Fibroblast of lung (primary cell): ENCODE results near the gene STOX2. TPM values are rescaled to one million over a fixed set of nuclear protein-coding genes. Genes with fewer than 3 reads are reported as not detected.

Experiments
- DNase-seq, 2 donors: peaks; one replicate each; pipeline versions ENCODE4 v3.0.0 to v3.0.0-alpha.2; 2010; ENCODE audit warnings: low read depth in 2 of 2
- H2AFZ ChIP-seq: 2 replicates; pipeline ENCODE4 v1.5.1; 2012; ENCODE audit warnings: low read length, control low read depth, inconsistent platforms
- H3K27ac ChIP-seq: 2 replicates; pipeline ENCODE4 v1.5.1; 2011; ENCODE audit warnings: low read length, control low read depth; ENCODE audit not compliant: insufficient read depth
- H3K27me3 ChIP-seq: 2 replicates; pipeline ENCODE4 v1.5.1; 2011; ENCODE audit warnings: mild to moderate bottlenecking, low read length; ENCODE audit not compliant: control insufficient read depth, insufficient read depth
- H3K36me3 ChIP-seq: 2 replicates; pipeline ENCODE4 v1.5.1; 2011; ENCODE audit warnings: low read length; ENCODE audit not compliant: control insufficient read depth, insufficient read depth
- H3K4me1 ChIP-seq: 2 replicates; pipeline ENCODE4 v1.5.1; 2011; ENCODE audit warnings: low read length; ENCODE audit not compliant: control insufficient read depth, insufficient read depth; ENCODE audit errors: extremely low read depth
- H3K4me2 ChIP-seq: 2 replicates; pipeline ENCODE4 v1.5.1; 2011; ENCODE audit warnings: low read length, control low read depth; ENCODE audit not compliant: insufficient read depth; ENCODE audit errors: extremely low read depth
- H3K4me3 ChIP-seq, 4 experiments: fragments of 200-600 bp in 1 of 4; sonication (generic) in 1 of 4; replicated peaks in 1 of 4; 2 replicates each; pipeline ENCODE4 v1.5.1; 2011 to 2016; ENCODE audit warnings: low read length in 4 of 4, low read depth in 3 of 4, mild to moderate bottlenecking in 3 of 4, control low read depth in 2 of 4, inconsistent platforms in 1 of 4, mixed read lengths in 1 of 4; ENCODE audit not compliant: insufficient read depth in 1 of 4; ENCODE audit errors: control extremely low read depth in 1 of 4
- H3K79me2 ChIP-seq: 2 replicates; pipeline ENCODE4 v1.5.1; 2012; ENCODE audit warnings: mild to moderate bottlenecking, low read length, inconsistent platforms; ENCODE audit not compliant: control insufficient read depth, insufficient read depth
- H3K9ac ChIP-seq: 2 replicates; pipeline ENCODE4 v1.5.1; 2011; ENCODE audit warnings: mild to moderate bottlenecking, low read length, control low read depth; ENCODE audit not compliant: insufficient read depth
- H3K9me3 ChIP-seq: 2 replicates; pipeline ENCODE4 v1.5.1; 2012; ENCODE audit warnings: low read depth, low read length; ENCODE audit not compliant: control insufficient read depth, insufficient read depth
- H4K20me1 ChIP-seq: 2 replicates; pipeline ENCODE4 v1.5.1; 2011; ENCODE audit warnings: low read length; ENCODE audit not compliant: control insufficient read depth, insufficient read depth; ENCODE audit errors: extremely low read depth
- CTCF ChIP-seq, 2 donors: IDR thresholded peaks in 1 of 2; conservative IDR thresholded peaks in 1 of 2; 1 replicate in 1 of 2; 2 replicates in 1 of 2; pipeline ENCODE4 v1.5.1; 2011 to 2012; ENCODE audit warnings: low read length in 2 of 2, control low read depth in 1 of 2, inconsistent platforms in 1 of 2, low read depth in 1 of 2, mild to moderate bottlenecking in 1 of 2
- EZH2 ChIP-seq: IDR thresholded peaks from 2 replicates; pipeline ENCODE4 v1.5.1; 2012; ENCODE audit warnings: low read length, control low read depth, mild to moderate bottlenecking; ENCODE audit errors: missing control alignments
- polyA plus RNA-seq, 2 donors: library from polyadenylated mRNA; depleted of rRNA in 1 of 2; stranded (reverse) in 1 of 2; unstranded in 1 of 2; fragments of >200 nt; gene quantifications; 2 replicates each; pipeline ENCODE4 v1.2.1, GENCODE V29; 2011 to 2012; ENCODE audit warnings: missing spikeins in 1 of 2
- total RNA-seq: library from RNA; depleted of rRNA; stranded (reverse); fragments of >200 nt; gene quantifications from 2 replicates; pipeline ENCODE4 v1.2.1, GENCODE V29; 2014

The STOX2 gene
- total and polyA plus RNA-seq, 2 donors (not counting 1 experiment from before 2014, with no cell fraction given), result 0.66 to 3.3 TPM

- Histone ChIP-seq H3K9ac (no peak overlapping the region), H3K27me3 (no peaks in the 10 kb centered on the region), H3K4me3 (no peak overlapping the region), H3K4me1 (no peaks in the 10 kb centered on the region), H3K27ac (no peak overlapping the region), H3K36me3 (no peaks in the 10 kb centered on the region), H4K20me1 (no peaks in the 10 kb centered on the region), H3K9me3 (no peaks in the 10 kb centered on the region), H2AFZ (no peak overlapping the region), H3K4me2 (no peak overlapping the region), H3K79me2 (no peaks in the 10 kb centered on the region)
- no peak for DNase-seq
- no peak for TF ChIP-seq EZH2
- TF ChIP-seq CTCF (conservative IDR thresholded peaks at IDR 0.05 in 1 of 2, IDR thresholded peaks at IDR 0.05 in 1 of 2; ENCODE audit: low read depth in 1 of 2, low read length in 2 of 2), result no peak
These were observed 66.9 kb downstream of the STOX2 start for GRCh38 chr4:183971929-183972490.

GRCh38 chr4:183977707-183978106, 72.6 kb downstream of the STOX2 start:
- H3K4me3 ChIP-seq, result no peak overlapping the region
- H3K4me1 ChIP-seq, result no peaks in the 10 kb centered on the region
- H3K9ac ChIP-seq, result no peak overlapping the region
- DNase-seq, result peak in 1 of 2 donors; percentile 25
- no peaks in the 10 kb centered on the region for H3K36me3 ChIP-seq
- no peaks in the 10 kb centered on the region for H3K27me3 ChIP-seq
- H3K79me2 ChIP-seq, result no peaks in the 10 kb centered on the region
- no peak for TF ChIP-seq EZH2
- no peak for TF ChIP-seq CTCF (conservative IDR thresholded peaks at IDR 0.05 in 1 of 2, IDR thresholded peaks at IDR 0.05 in 1 of 2; ENCODE audit: low read depth in 1 of 2, low read length in 2 of 2)
- no peak overlapping the region for H2AFZ ChIP-seq
- no peaks in the 10 kb centered on the region for H4K20me1 ChIP-seq
- no peaks in the 10 kb centered on the region for H3K9me3 ChIP-seq
- no peak overlapping the region for H3K4me2 ChIP-seq
- no peak overlapping the region for H3K27ac ChIP-seq

- Histone ChIP-seq H3K9ac (no peak overlapping the region), H3K36me3 (no peaks in the 10 kb centered on the region), H3K4me1 (peaks cover 5% of the 10 kb centered on the region), H3K27ac (no peak overlapping the region), H3K9me3 (no peaks in the 10 kb centered on the region), H4K20me1 (no peaks in the 10 kb centered on the region), H3K27me3 (no peaks in the 10 kb centered on the region), H3K79me2 (no peaks in the 10 kb centered on the region), H3K4me3 (no peak overlapping the region), H2AFZ (no peak overlapping the region), H3K4me2 (no peak overlapping the region)
- DNase-seq, result no peak
- TF ChIP-seq EZH2 (no peak), CTCF (conservative IDR thresholded peaks at IDR 0.05 in 1 of 2, IDR thresholded peaks at IDR 0.05 in 1 of 2; ENCODE audit: low read depth in 1 of 2, low read length in 2 of 2) (no peak)
These were observed 79.5 kb downstream of the STOX2 start for GRCh38 chr4:183984566-183984965.
